GM12873 (cell line): ENCODE results near the gene AUH.

Experiments used
- TF ChIP-seq, protein P1 (sequence below): IDR thresholded peaks from 2 replicates; pipeline ENCODE4 v1.5.1; 2012; ENCODE audit warnings: low read depth, mild to moderate bottlenecking, moderate library complexity, low read length, control low read depth; ENCODE audit not compliant: insufficient read depth; ENCODE audit errors: missing control alignments

The AUH gene

DNA sequence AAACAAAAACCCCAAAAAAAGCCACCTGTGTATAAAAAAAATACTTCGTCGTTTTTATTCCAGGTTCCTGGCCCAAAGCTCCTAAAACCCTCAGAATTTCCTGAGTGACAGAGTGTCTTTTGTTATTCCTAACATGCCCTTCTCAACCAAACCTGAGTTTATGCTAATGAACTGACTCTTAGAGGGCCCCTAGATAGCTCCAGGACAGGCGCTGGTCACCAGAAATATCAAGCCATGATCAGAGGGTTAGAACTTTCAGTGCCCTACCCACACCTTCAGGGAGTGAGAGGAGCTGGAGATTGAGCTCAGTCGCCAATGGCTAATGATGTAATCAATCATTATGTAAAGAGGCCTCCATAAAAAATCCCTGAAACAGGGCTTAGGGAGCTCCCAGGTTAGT is 15.7 kb downstream of the AUH start:
- TF ChIP-seq, protein P1, sequence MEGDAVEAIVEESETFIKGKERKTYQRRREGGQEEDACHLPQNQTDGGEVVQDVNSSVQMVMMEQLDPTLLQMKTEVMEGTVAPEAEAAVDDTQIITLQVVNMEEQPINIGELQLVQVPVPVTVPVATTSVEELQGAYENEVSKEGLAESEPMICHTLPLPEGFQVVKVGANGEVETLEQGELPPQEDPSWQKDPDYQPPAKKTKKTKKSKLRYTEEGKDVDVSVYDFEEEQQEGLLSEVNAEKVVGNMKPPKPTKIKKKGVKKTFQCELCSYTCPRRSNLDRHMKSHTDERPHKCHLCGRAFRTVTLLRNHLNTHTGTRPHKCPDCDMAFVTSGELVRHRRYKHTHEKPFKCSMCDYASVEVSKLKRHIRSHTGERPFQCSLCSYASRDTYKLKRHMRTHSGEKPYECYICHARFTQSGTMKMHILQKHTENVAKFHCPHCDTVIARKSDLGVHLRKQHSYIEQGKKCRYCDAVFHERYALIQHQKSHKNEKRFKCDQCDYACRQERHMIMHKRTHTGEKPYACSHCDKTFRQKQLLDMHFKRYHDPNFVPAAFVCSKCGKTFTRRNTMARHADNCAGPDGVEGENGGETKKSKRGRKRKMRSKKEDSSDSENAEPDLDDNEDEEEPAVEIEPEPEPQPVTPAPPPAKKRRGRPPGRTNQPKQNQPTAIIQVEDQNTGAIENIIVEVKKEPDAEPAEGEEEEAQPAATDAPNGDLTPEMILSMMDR: no peak

DNA sequence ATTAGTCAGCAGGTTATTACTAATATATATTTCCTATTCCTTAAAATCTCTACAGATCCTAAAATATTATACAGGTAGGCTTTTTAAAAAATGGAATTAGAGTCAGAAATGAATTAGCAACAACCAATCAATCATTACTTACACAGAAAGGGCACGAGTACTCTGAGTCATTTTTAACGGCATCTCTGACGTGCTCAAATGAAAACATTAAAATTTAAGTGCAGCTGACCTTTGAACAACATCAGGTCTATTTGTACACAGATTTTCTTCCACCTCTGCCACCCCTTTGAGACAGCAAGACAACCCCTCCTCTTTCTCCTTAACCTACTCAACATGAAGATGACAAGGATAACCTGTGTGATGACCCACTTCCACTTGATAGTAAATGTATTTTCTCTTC is 19.1 kb downstream of the AUH start:
- TF ChIP-seq, protein P1: no peak

DNA sequence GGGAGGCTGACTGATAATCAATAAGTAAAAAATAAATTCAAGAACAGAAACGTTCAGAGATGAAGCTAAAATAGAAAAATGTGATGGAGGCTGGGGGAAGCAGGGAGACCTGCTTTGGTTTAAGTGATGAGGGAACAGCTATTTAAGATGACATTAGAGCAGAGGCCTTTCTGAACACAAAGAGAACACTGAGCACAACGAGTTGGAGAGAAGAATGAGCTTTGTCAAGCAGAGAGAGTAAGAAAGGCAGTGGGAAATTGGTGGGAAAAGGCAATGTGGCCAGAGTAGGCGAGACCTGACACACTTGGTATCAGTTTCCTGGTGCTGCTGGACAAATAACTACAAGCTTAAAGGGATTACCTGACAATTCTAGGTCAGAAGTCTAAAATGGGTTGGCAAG is 20.0 kb downstream of the AUH start:
- TF ChIP-seq, protein P1: no peak

DNA sequence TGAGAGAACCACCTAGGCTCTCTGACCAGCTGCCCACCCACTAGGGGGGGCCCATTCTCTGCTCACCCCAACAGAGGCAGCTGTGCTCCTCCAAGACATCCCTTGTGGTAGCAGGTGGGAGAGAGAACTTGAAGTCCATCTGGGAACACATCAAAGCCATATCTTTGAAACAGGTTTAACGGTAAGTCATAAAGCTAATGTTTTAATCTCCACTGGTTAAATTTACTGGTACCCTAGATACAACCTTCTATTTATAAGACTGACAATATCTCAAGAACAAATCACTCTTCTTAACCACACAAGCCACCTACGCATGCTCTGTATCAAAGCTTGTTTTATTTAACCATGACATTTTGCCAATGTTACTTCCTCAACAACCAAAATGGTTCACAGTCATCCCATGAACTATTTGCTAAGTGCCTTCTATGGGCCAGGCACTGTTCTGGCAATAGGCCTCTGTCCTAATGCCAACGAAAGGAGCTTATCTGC is 20.4 kb downstream of the AUH start:
- TF ChIP-seq, protein P1: peak; percentile 6

DNA sequence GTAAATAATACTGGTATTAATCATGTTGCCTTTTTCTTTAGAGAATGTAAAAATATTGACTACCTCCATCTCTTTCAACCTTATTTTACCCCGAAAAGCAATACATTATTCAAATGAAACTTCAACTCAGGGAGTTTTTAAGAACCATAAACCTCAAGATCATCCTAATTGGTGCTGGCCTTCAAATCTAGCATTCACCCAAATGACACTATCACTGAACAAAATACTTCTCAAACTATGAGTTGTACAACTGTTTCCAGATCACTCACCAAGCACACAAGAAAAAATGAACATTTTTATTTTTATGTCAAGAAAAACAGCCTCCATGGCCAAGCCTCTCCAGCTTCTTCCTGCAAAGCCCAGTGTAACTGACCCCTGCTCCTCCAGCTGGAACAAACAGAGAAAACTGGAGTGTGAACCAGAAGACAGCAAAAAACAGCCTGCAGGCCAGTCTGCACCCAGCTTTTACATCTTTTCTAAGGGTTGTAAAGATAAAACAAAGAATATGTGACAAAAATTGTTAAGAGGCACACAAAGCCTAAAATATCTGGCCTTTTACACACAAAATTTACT is 21.2 kb downstream of the AUH start:
- TF ChIP-seq, protein P1: no peak

DNA sequence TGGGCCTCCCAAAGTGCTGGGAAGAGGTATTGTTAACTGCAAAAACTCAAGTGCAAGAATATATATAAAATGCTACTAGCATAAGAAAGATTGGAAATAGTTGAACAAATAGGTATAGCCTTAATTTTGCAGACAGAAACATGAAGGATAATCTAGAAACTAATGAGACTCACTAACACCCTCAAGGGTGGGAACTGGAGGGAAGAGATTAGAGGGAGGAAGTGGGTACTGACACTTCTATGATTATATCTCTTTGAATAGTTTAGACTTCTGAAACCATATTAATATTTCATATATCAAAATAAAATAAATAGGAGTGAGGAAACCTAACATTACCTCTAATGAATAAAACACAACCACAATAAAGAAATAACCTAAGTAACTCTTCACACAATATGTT is 23.0 kb downstream of the AUH start:
- TF ChIP-seq, protein P1: no peak

DNA sequence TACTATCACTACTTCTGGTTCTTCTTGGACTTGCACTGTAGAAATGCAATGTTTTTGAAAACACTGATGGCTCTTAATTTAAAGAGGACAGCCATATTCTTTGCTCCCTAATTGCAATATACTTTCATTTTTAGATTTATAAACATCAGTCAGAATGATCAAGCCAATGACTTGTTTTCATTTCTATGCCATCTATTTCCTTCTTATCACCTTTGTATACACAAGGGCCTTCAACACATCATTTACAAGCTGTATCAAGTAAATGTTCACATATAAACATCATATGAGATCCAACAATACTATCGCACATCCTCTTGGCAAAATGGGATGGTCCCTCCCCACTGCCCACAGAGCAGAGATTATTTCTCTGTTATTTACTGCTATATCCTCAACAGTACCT is 24.9 kb downstream of the AUH start:
- TF ChIP-seq, protein P1: no peak
